ENCODE results near the gene NTM.

Gene NTM

GRCh38 chr11:131572423-131572822, 202.0 kb downstream of the NTM start:
- no peak for DNase-seq

GRCh38 chr11:131579932-131580387, 209.5 kb downstream of the NTM start:
- no peak for DNase-seq

- no peak for DNase-seq
These were observed 210.1 kb downstream of the NTM start for GRCh38 chr11:131580476-131580875.

- no peak for DNase-seq
These were observed 210.6 kb downstream of the NTM start for GRCh38 chr11:131581046-131581445.

GRCh38 chr11:131582021-131582525, 211.7 kb downstream of the NTM start:
- no peak for DNase-seq

GRCh38 chr11:131583421-131583820, 213.0 kb downstream of the NTM start:
- DNase-seq = no peak

- no peak for DNase-seq
These were observed 213.5 kb downstream of the NTM start for GRCh38 chr11:131583938-131584337.

GRCh38 chr11:131584785-131585592, 214.6 kb downstream of the NTM start:
- DNase-seq = no peak

GRCh38 chr11:131588057-131588456, 217.6 kb downstream of the NTM start:
- no peak for DNase-seq

GRCh38 chr11:131591051-131591461, 220.6 kb downstream of the NTM start:
- DNase-seq = no peak

GRCh38 chr11:131592152-131592551, 221.7 kb downstream of the NTM start:
- DNase-seq = no peak

GRCh38 chr11:131592734-131593133, 222.3 kb downstream of the NTM start:
- no peak for DNase-seq

- DNase-seq = no peak
These were observed 222.9 kb downstream of the NTM start for GRCh38 chr11:131593301-131593700.

GRCh38 chr11:131595797-131596196, 225.4 kb downstream of the NTM start:
- DNase-seq = no peak

GRCh38 chr11:131597890-131598289, 227.5 kb downstream of the NTM start:
- DNase-seq = no peak

GRCh38 chr11:131598305-131598704, 227.9 kb downstream of the NTM start:
- DNase-seq = no peak

GRCh38 chr11:131599285-131599684, 228.9 kb downstream of the NTM start:
- no peak for DNase-seq

GRCh38 chr11:131600628-131601027, 230.2 kb downstream of the NTM start:
- no peak for DNase-seq

GRCh38 chr11:131601586-131601985, 231.2 kb downstream of the NTM start:
- DNase-seq = no peak

GRCh38 chr11:131602431-131602830, 232.0 kb downstream of the NTM start:
- no peak for DNase-seq

- no peak for DNase-seq
These were observed 236.5 kb downstream of the NTM start for GRCh38 chr11:131606811-131607335.

GRCh38 chr11:131609337-131609736, 238.9 kb downstream of the NTM start:
- DNase-seq = no peak

GRCh38 chr11:131609921-131610320, 239.5 kb downstream of the NTM start:
- no peak for DNase-seq

GRCh38 chr11:131611322-131611721, 240.9 kb downstream of the NTM start:
- no peak for DNase-seq

GRCh38 chr11:131612533-131612932, 242.1 kb downstream of the NTM start:
- no peak for DNase-seq
